CD4-positive, alpha-beta T cell treated with Interleukin-10 for 1 hour (primary cell): Measurements from ENCODE around the gene NARF.
A peak's percentile ranks its signal among the peaks of the same experiment; 100 is the strongest.

ENCODE experiments used
- DNase-seq: peaks from one replicate; pipeline ENCODE4 v3.0.0-alpha.2; 2020

NARF gene

DNA sequence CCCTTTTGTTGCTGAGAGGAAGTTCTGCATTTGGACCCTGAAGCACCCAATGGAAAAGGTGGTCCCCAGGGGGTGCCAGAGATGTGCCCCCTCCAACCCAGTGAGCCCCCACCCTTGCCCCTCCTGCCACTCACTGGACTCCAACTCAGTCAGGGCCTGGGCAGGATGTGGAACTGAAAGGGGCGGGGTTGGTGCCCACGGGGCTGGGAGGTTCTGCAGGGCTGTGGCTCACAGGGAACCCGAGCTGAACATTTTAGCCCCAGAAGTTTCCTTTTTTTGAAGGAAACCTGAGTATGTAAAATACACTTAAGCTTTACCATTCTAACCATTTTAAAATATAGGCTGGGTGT lies 24.4 kb upstream of the NARF start:
- peak; percentile 32 for DNase-seq

DNA sequence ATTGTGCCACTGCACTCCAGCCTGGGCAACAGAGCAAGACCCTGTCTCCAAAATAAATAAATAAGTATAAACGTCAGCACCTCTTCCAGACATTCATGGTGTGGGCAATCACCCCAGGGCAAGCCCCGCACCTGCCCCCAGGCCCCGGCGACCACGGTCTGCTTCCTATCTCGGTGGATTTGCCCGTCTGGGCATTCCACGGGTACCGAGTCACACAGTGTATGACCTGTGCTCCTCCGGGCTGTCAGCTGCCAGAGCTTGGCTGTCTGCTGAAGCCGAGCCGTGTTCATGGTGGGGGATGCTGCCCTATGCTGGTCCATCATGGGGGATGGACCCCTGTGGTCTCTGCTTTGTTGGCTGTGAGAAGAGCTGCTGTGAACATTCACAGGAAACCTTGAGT lies 23.4 kb upstream of the NARF start:
- DNase-seq = no peak

DNA sequence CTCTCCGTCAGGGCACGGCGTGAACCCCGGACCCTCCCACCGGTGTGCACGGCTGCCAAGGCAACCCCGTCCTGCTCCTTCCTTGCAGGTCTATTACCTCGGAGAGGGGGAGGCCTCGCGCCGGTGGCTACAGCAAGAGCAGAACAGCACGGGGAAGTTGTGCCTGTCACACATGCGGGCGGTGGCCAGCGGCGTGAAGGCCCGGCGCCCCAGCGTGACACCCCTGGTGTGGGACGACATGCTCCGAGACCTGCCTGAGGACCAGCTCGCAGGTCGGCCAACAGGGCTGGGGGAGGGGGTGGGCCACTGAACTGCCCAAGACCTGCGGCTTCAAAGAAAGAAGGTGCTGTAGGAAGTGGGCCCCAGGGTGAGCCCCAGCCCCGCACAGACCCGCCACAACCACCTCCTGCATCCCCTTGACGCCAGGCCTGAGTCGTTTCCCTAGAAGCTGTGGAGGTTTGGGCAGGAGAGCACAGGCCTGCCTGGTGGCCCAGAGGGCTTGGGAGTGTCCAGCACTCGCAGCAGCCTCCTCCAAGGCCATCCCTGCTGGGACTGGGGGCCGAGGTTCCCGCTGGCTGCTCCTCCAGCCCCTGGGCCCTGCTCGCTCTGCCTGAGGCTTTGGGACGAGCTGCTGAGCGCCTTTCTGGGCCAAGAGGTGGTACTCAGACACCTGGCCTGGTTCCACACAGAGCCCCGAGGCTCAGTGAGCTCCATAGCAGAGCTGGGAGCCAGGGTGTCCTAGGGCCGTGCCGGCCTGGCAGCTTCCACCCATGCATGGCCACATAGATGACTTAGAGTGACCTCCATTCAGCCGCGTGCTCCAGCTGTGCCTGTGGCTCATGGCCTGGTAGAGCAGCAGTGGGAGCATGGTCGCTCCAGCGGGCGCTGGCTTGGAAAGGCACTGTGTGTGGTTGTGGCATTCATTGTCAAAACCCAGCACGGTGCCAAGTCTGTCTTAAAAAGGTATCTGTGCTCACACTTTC lies 22.6 kb upstream of the NARF start:
- DNase-seq = no peak

DNA sequence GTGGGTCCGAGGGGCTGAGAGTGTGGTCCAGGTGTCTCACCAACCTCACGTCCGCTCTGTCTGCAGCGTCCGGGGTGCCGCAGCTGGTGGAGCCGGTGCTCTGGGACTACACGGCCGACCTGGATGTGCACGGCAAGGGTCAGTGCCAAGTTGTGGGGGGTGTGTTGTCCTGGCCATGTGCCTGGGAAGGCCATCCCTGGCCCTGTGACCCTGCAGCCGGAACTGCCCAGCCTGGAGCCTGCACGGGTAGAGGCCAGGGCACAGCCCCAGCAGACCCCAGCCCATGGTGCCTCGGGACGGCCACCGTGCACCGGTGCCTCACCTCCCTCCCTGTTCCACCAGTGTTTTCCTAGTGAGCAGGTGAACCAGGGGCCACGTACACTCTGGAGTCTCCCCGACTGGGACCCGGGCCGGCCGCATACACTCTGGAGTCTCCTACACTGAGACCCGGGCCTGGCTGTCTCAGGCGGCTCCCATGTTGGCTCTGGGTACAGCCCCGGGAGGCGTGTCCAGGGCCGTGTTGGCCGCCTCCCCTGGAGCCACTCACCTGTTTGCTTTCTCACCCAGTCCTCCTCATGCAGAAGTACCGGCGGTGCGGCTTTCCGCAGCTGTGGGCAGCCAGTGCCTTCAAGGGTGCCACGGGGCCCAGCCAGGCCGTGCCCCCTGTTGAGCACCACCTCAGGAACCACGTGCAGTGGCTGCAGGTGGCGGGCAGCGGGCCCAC lies 21.8 kb upstream of the NARF start:
- DNase-seq = no peak

DNA sequence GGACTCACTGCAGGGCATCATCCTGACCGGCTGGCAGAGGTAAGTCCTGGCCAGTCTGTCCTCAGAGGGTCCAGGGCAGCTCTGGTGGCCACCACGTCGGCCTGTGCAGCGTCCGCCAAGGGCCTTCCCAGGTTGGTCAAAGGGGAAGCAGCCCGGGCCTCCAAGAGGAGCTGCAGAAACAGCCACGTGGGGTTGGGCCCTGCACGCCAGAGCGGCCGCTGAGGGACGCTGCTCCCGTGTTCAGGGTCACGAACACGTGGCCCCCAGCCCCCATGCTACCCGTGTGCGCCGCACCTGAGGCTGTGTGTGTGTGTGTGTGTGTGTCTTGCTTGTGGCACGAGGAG lies 21.2 kb upstream of the NARF start:
- DNase-seq = no peak

DNA sequence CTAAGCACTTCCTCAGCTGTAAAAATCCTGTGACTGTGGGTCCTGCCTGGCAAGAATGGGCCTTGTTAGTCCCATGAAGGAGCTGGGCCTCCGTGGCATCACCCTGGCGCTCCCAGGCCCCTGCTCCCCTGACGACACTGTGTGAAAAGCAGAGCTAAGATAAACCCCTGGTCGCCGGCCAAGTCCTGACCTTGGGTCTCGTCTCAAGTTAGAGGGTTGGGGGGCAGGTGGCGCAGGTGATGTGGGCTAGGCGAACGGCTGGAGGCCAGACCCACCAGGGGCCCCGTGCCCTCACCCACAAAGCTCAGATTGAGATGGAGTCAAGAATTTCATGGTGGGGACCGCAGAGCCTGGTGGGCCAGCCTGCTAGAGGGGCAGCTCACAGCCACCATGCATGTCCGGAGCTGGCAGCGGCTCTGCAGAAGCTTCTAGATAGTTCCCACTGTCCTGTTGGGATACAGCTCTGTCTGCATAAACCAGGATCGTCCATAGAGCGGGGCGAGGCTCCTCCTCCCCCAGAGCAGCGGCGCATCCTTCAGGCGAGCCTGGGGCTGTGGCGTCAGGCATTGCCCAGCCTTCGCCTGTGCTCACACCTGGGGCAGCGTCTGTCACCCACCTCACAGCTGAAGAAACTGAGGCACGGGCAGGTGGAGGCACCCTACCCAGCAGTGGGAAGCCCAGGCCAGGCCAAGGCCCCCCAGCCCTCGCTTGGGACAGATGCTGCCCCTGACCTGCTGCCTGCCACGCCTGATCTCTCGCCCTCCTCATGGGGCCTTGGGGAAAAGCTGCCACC lies 19.9 kb upstream of the NARF start:
- DNase-seq = no peak

DNA sequence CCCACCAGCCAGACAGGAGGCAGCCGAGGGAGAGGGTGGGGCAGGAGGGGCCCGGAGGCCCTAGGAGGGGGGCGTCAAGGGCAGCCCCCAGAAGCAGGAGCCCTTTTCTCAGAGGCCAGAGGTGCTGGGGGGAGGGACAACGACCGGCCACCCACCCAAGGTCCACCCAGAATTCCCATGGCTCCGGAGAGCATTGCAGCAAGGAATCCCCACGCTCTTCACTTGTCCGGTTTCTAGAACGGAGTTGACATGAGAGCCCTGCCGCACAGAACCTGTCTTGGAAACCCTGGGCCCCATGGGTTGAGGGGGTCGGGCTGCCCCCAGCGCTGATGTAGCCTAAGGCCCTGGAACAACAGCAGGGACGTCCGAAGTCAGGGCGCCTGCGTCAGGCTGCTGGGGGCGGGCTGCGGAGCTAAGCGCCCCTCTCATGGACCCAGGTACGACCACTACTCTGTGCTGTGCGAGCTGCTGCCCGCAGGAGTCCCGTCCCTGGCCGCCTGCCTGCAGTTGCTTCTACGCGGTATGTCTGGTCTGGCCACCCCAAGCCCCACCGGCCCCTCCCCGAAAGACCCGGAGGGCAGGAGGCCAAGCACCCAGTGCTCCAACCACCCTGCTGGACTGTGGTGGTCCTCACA lies 19.2 kb upstream of the NARF start:
- no peak for DNase-seq

DNA sequence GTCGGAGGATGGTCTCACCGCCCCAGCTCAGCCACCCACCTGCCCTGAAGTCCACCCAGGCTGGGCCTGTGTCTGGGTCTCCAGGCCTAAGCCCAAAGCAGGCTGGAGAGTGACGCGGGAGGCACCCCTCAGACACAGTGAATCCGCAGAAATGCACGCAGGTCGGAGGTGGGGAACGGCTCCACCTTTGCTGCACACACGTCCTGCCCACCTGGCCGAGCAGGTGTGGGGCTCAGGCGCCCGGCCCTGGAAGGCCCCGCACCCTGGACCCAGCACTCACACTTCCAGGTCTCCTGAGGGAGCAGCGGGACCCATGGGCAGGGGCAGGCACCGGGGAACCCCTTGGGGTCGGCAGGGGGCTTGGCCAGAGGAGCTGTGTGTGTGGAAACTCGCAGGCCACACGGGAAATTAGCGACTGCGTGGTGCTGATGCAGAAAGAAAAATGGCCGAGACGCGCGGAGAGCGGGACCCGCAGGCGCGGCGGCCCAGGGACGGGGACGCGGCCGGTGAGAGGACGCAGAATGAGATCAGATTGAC lies 18.6 kb upstream of the NARF start:
- DNase-seq = no peak

DNA sequence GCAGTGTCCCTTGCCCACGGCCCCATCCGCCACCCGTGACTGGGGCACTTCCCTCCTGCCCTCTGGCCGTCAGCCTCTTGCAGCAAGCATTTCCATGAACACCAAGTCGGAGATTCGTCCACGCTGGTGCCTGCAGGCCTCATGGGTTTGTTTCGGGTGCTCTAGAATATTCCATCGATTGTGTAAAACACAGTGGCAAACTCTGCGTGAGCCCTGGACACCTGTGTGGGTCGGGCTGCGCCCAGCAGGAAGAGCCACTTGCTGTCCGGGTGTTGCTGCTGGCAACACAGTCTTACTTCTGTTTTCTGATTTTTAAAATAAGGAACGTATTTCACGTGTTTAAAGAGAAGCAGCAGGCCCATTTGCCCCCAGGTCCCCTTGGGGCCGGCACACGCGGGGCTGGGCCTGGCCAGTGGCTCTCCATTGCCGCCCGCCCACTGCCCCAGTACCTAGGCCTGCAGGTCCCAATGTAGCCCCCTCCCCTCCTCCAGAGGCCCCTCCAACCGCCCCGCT lies 18.0 kb upstream of the NARF start:
- no peak for DNase-seq

DNA sequence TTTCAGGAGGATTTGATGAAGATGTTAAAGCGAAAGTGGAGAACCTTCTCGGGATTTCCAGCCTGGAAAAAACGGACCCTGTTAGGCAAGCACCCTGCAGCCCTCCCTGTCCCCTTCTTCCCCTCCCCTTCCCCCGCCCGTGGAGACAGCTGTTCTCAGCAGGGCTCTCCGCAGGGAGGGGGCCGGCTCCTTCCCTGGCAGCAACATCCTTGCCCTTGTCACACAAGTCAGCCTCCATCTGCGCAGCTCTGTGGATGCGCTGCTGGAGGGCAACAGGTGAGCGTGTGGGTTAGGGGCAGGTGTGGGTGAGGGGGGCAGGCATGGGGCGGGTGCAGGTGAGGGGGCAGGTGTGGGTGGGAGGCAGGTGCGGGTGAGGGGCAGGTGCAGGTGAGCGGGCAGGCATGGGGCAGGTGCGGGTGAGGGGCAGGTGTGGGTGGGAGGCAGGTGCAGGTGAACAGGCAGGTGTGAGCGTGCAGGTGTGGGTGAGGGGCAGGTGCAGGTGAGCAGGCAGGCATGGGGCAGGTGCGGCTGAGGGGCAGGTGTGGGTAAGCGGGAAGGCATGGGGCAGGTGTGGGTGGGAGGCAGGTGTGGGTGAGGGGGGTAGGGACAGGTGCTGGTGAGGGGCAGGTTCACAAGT lies 17.4 kb upstream of the NARF start:
- DNase-seq = no peak

DNA sequence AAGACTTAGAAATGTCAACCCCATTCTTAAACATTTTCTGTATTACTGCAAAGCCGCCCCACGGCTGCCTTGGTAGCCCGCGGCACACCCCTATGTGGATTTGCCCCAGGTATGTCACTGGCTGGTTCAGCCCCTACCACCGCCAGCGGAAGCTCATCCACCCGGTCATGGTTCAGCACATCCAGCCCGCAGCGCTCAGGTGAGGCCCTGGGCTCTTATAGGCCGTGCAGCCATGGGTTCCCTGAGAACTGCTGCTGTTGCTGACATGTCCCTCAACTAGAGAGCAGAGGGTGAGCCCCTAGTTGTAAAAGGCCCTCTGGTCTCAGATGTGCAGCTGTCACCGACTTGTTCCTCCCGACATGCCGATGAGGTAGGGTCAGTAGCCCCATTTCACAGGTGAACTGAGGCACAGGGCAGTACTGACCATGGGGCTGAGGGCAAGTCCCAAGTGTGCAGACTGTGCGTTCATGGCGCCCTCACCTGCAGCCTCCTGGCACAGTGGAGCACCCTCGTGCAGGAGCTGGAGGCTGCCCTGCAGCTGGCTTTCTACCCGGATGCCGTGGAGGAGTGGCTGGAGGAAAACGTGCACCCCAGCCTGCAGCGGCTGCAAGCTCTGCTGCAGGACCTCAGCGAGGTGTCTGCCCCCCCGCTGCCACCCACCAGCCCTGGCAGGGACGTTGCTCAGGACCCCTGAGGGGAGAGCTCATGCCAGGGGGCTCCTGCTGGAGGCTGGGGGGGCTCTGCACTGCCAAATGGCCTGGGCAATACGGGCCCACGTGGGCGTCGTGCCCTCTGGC lies 16.7 kb upstream of the NARF start:
- no peak for DNase-seq

DNA sequence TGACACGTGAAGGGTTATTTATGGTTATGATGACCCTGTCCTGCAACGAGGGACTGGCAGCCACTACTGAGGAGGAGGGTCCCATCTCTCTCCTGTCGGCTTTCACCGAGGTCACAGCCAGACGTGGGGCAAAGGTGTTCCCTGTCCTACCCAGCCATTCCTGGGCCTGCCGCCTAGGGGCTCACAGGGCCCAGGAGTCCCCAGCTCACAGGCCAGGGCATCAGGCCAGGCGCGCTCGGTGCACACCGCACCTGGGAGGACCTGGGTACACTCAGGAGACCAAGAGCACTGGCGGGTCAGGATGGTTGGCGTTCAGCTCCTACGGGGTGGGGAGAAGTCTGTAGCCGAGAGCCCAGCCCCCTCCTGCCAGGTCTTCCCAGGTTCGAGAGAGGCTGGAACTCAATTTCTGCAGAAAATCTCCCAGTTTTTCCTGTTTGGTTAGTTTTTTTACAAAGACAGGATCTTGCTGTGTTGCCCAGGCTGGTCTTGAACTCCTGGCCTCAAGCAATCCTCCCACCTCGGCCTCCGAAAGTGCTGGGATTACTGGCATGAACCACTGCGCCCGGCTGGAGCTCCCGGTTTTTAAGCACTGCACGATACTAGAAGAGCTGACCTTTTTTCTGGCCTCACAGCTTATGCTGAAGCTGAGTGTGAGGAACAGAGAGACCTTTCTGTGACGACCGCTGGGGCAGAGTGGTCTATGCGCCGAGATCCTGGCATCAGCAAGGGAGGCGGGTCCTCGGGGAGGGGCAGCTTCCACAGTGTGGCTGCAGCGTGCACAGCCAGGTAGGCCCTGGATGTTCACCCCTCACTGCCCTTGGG lies 15.7 kb upstream of the NARF start:
- DNase-seq = no peak

DNA sequence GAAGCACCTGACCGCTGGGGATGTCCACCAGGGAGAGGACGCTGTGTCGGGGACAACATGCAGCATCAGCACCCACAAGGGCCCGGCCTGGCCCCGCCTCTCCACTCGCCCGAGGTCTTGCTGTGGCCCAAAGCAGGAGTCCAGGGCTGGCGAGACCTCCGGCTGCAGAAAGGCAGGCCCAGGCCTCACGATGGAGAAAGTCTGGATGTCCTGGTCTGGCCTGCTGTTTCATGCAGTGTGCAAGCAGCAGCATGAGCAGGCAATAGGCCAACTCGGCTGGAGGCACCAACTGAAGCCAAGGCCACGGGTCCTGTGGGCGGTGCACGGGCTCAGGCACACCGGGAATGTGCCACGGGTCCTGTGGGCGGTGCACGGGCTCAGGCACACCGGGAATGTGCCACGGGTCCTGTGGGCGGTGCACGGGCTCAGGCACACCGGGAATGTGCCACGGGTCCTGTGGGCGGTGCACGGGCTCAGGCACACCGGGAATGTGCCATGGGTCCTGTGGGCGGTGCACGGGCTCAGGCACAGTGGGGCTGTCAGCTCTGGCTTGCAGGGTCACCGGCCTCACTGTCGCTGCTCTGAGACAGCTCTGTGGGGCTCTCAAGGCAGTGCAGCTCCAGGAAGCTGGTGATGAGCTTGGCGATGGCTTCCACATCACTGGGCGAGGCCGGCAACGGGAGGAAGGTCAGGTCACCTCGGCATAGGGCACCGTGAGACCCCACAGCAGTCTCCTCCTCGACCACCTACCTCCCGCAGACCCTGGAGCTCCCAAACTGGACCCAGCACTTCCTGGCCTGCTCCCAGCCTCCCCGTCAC lies 14.9 kb upstream of the NARF start:
- DNase-seq = no peak

DNA sequence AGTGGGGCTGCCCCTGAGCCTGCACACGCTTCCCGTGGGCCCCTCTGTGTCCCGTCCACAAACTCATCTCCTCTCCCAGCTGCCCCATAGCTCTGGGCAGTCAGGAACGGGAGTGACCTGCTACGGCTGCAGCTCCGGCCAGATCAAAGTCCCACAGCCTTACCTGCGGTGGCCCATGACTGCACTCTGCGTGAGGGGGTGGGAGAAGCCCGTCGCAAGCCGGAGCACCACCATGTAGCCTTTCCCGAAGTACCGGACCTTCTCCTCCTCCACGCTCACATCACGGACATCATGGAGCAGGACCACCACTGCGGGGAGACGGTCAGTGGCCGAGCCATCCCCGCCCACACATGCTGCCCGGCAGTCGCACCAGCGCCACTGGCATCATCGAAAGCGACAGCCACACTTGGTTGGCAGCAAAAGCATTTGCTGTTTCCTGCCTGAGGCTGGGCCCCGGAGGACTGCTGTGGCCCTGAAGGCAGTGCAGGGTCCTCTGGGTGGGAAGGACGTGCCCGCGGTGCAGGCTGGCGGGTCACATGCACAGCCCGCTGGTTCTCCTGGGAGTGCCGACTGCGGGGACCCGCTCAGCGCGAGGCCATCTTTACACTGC lies 14.2 kb upstream of the NARF start:
- no peak for DNase-seq

DNA sequence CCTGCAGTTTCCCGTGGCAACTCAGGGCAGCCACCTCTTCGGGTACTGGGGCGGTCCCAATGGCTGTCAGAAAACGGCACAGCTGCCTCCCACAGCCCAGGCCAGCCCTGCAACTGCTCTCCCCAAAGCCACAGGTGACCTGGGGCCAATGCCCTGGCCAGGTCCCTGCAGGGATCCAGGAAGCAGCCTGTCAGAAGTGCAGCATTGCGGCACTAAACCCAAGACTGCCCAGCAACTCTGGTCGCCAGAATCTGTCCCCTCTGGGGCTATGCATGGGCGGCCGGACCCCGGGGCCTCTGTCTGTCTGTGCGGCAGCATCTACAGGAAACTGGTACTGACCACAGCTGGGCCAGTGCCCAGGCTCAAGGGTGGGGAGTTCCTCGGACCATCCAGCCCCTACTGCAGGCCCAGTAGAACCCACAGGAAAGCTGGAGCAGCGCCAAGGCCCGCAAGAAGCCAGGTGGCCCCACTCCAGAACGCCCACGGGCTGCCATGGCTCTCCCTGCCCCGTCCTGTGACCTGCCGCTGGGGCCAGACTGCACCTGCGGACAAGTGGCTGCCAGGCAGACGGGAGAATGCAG lies 13.5 kb upstream of the NARF start:
- DNase-seq = no peak

DNA sequence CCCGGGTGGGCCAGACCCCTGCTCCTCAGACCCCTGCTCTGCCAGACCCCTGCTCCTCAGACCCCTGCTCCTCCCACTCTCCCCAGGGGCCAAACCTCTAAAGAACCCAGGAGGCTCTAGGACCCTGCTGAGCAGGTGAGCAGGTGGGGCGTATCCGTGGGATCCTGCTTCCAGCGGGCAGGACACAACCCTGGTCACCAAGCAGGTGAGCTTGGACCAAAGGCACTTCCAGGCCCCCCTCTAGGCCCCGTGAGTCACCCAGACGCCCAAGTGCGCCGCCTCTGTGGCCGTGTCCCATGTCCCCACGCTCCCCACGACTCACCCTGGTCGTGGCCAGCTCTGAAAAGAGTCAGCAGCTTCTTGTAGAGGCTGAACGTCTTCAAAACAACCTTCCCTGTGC lies 13.0 kb upstream of the NARF start:
- no peak for DNase-seq

DNA sequence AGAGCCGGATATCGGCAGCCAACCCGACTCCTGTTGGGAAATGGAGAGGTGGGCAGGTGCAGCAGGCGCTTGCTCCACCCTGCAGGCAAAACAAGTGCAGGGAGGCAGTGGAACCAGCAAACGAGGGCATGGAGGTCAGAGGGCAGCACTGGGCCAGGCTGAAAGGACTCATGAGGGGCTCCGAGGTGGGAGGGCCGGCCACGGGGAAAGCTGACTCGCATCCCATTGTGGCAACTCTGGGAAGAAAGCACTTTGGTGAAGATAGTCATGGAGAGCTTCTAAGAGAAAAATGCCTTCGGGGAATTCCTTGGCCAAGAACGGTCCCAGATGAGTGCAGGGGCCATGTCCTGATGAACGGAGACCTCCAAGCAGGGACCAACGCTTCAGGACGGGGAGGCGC lies 12.4 kb upstream of the NARF start:
- no peak for DNase-seq

DNA sequence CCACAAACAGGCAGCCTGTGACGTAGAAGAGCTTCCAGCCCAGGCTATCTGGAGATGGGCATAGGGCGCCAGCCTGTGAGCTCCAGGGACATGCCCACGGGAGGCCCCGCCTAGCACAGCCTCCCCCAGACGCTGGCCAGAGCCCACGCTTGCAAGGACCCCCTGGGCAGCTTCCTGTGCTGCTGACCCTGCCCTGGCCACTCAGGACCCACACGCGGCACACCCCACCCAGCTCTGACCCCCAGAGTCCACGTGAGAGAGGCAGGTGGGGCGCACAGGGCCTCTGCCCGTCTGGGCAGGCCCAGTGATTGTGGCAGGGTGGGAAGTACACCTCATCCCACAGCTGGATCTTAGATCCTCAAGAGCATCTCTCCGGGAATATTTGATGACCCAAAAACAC lies 11.9 kb upstream of the NARF start:
- DNase-seq = no peak

DNA sequence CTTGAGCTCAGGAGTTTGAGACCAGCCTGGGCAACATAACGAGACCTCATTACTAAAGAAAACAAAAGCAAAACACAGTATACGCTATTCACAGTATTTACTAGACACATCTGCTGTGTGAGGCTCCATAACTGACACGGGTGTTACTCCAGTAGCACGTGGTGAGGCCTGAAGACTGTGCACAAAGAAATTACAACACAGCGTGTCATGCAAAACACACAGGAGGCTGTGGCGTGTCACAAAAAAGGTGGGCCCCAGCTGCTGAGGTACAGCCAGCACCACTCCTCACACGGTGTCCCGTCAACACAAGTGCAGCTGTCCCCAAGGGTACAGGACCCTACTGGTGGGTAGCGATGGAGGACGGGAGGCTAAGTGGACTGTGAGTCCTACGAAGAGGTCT lies 10.7 kb upstream of the NARF start:
- no peak for DNase-seq
